ENCODE results near the gene SLC35B2. TPM values are rescaled to one million over a fixed set of nuclear protein-coding genes. Genes with fewer than 3 reads are reported as not detected.

SLC35B2 gene
- total and polyA plus RNA-seq, 12 donors: 12.7 to 79.8 (median 55.6) TPM

DNA sequence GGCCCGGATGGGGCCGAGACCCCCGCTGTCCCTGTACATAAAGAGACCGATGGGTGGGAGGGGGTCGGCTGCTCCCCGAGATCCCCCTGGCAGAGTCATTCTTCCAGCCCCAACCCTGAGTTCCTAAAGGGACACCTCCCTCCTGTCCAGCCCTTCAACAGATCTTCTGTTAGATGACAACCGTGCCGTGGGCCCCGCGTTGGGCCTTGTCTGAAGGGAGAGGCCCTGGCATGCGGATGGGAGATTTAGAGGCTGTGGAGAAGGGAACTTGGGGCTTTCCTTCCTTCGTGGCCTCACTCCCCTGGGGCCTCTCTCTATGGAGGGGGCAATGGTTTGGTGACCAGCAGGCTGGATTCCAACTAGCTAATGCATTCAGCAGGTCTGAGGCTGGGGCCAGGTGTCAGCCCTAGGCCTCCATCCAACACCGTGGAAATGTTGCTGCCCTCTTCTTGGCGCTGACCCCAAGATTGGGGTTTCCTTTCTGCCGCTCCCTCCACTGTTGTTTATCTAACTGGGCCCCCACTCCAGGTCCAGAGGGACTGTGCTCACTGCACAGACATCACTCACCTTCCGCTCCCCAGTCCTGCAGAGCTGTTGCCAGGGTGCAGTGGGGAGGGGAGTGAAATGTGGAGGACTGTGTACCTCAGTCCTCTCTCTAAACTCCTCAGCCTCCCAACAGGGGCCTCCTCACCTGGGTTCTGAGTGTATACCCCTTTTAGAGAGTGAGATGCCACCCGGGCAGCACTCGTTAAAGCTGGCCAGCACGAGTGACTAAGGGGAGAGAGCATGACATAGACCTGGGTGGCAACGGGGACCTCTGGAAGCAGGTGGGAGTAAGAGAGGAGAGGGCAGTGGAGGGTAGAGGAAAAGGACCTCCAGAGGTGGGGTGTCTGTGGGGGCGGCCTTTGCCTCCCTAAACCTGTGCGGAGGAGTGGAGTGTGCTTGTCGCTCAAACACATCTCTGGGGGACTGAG is 19.6 kb upstream of the SLC35B2 start:
- peaks cover 47% of the 10 kb centered on the region for H3K27me3 ChIP-seq
- no peak overlapping the region for H3K4me3 ChIP-seq

DNA sequence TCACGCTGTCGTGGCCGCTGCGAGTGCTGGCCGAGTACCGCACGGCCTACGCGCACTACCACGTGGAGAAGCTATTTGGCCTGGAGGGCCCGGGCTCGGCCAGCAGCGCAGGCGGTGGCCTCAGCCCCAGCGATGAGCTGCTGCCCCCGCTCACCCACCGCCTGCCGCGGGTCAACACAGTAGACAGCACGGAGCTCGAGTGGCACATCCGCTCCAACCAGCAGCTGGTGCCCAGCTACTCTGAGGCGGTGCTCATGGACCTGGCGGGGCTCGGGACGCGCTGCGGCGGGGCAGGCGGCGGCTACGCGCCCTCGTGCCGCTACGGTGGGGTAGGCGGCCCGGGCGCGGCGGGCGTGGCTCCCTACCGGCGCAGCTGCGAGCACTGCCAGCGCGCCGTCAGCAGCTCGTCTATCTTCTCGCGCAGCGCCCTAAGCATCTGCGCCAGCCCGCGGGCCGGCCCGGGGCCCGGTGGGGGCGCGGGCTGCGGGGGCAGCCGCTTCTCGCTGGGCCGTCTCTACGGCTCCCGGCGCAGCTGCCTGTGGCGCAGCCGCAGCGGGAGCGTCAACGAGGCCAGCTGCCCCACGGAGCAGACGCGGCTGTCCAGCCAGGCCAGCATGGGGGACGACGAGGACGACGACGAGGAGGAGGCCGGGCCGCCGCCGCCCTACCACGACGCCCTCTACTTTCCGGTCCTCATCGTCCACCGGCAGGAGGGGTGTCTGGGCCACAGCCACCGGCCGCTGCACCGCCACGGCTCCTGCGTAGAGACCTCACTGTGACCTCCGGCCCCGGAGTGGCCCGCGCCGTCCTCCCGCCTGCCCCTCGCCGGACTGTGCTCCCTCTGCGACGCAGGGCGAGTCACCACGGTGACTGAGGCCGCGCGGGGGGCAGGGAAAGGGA is 18.7 kb upstream of the SLC35B2 start:
- Histone ChIP-seq H3K27ac (no peak overlapping the region), H3K27me3 (peaks cover 53% of the 10 kb centered on the region), H3K9me3 (replicated peaks in 1 of 3) (no peaks in the 10 kb centered on the region), H3K4me3 (peak overlapping the region in 1 of 4 donors; percentile 23), H3K4me1 (replicated peaks in 1 of 2) (peaks cover 0 to 8% of the 10 kb centered on the region in 2 donors), H3K36me3 (replicated peaks in 1 of 2) (no peaks in the 10 kb centered on the region)
- DNase-seq: no peak
- intact Hi-C loops (cut with DNase I): no loop called here
- 10 to 38% (median 16%) methylated on average over 5 to 109 of the region's 109 CpGs; no CpG with 5 or more reads in 1 of the 4 donors for WGBS, 4 donors
- TF ChIP-seq POLR2A (IDR thresholded peaks at IDR 0.05): no peak
- TF ChIP-seq, protein P1, sequence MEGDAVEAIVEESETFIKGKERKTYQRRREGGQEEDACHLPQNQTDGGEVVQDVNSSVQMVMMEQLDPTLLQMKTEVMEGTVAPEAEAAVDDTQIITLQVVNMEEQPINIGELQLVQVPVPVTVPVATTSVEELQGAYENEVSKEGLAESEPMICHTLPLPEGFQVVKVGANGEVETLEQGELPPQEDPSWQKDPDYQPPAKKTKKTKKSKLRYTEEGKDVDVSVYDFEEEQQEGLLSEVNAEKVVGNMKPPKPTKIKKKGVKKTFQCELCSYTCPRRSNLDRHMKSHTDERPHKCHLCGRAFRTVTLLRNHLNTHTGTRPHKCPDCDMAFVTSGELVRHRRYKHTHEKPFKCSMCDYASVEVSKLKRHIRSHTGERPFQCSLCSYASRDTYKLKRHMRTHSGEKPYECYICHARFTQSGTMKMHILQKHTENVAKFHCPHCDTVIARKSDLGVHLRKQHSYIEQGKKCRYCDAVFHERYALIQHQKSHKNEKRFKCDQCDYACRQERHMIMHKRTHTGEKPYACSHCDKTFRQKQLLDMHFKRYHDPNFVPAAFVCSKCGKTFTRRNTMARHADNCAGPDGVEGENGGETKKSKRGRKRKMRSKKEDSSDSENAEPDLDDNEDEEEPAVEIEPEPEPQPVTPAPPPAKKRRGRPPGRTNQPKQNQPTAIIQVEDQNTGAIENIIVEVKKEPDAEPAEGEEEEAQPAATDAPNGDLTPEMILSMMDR (IDR thresholded peaks at IDR 0.05): no peak

More for the DNA sequence above, 19.6 kb upstream of the SLC35B2 start:
- DNase-seq: no peak
- intact Hi-C loops (cut with DNase I): no loop called here
- WGBS, 4 donors: 74 to 85% (median 82%) methylated on average over 11 to 23 of the region's 23 CpGs
- H3K9me3 ChIP-seq (replicated peaks in 1 of 3): no peaks in the 10 kb centered on the region
- H3K27ac ChIP-seq: no peak overlapping the region
- H3K4me1 ChIP-seq (replicated peaks in 1 of 2): peaks cover 0 to 8% of the 10 kb centered on the region in 2 donors
- H3K36me3 ChIP-seq (replicated peaks in 1 of 2): no peaks in the 10 kb centered on the region
- TF ChIP-seq POLR2A (IDR thresholded peaks at IDR 0.05): no peak
- TF ChIP-seq, protein P1 (IDR thresholded peaks at IDR 0.05): no peak

DNA sequence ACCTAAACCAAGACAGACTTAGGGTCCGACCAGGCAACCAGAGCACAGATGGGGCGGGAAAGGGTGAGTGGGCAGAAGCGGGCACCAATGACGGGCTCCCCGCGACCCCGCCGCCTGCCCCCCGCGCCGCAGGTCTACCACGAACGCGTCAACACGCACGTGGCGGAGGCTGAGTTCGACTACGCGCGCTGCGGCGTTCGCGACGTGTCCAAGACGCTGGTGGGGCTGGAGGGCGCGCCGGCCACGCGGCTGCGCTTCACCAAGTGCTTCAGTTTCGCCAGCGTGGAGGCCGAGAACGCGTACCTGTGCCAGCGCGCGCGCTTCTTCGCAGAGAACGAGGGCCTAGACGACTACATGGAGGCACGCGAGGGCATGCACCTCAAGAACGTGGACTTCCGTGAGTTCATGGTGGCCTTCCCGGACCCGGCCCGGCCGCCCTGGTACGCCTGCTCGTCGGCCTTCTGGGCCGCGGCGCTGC is 18.0 kb upstream of the SLC35B2 start:
- Histone ChIP-seq H3K27me3 (peaks cover 53% of the 10 kb centered on the region), H3K36me3 (replicated peaks in 1 of 2) (no peaks in the 10 kb centered on the region), H3K4me1 (replicated peaks in 1 of 2) (peaks cover 0 to 8% of the 10 kb centered on the region in 2 donors), H3K9me3 (replicated peaks in 1 of 3) (no peaks in the 10 kb centered on the region), H3K27ac (no peak overlapping the region), H3K4me3 (no peak overlapping the region)
- DNase-seq: no peak
- intact Hi-C loops (cut with DNase I): no loop called here
- WGBS, 4 donors: 71 to 97% (median 84%) methylated on average over 21 to 59 of the region's 59 CpGs
- TF ChIP-seq, protein P1 (IDR thresholded peaks at IDR 0.05): no peak
- no peak for TF ChIP-seq POLR2A (IDR thresholded peaks at IDR 0.05)
